GM19193 (cell line): Measurements from ENCODE around the gene ZGRF1.

Source experiments
- POLR2A ChIP-seq: IDR thresholded peaks from 4 replicates; pipeline ENCODE4 v1.6.1; 2011; ENCODE audit not compliant: insufficient read depth, insufficient read length; ENCODE audit errors: extremely low read depth

Gene ZGRF1, protein sequence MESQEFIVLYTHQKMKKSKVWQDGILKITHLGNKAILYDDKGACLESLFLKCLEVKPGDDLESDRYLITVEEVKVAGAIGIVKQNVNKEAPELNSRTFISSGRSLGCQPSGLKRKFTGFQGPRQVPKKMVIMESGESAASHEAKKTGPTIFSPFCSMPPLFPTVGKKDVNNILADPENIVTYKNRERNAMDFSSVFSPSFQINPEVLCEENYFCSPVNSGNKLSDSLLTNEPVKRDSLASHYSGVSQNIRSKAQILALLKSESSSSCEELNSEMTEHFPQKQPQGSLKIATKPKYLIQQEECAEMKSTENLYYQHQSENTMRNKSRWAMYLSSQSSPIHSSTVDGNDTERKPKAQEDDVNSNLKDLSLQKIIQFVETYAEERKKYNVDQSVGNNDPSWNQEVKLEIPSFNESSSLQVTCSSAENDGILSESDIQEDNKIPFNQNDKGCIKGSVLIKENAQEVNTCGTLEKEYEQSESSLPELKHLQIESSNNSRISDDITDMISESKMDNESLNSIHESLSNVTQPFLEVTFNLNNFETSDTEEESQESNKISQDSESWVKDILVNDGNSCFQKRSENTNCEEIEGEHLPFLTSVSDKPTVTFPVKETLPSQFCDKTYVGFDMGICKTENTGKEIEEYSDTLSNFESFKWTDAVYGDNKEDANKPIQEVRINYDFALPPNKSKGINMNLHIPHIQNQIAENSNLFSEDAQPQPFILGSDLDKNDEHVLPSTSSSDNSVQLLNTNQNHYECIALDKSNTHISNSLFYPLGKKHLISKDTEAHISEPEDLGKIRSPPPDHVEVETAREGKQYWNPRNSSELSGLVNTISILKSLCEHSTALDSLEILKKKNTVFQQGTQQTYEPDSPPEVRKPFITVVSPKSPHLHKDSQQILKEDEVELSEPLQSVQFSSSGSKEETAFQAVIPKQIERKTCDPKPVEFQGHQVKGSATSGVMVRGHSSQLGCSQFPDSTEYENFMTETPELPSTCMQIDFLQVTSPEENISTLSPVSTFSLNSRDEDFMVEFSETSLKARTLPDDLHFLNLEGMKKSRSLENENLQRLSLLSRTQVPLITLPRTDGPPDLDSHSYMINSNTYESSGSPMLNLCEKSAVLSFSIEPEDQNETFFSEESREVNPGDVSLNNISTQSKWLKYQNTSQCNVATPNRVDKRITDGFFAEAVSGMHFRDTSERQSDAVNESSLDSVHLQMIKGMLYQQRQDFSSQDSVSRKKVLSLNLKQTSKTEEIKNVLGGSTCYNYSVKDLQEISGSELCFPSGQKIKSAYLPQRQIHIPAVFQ (N-terminal part only)

DNA sequence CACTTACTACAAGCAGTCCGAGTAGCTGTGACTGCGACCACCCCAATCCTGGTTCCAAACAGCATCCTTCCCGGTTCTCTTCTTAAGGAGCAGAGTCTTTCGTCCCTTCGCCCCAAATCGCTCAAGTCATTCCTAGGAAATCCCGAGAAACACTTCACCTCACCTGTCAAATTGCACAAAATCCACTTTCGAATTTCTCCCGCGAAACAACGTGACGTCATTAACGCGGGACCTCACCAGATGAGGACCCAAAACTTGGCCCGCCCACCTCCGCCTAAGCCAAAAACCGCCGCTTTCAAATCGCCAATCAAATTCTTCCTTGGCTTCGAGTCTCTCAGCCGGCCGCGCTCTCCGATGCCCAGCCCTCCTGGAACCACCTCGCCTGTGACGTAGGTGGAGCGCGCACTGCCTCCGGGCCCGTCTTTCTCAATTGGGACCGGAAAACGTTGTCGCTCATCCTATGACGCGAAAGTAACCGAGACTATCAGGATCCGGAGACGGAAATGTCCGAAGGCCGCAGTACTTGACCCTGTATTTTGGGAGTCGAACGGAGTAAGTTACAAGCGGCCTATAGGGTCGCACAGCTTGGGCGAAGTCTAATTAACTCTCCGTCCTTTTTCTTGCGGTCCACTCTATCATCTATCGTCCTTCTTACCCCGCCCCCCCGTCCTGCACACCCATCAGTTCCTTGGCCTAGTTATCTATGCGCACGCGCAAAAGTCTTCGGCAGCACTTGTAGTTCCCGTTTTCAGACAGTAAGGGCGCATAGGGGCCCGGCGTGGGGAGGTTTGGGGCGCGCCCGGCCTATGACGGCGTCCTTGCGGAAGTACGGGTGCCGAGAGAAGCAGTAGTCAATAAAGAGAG is at the start of gene ZGRF1, which contains the start of gene LARP7:
TSS of gene ZGRF1 (minus strand) at position 222 of the 864 bp plus-strand sequence. CDS start 3,733 bp downstream, outside the sequence.
TSS of gene LARP7 (plus strand) at position 456 of the 864 bp plus-strand sequence. CDS start 7,527 bp downstream, outside the sequence.
- TF ChIP-seq POLR2A = peak; percentile 76

DNA sequence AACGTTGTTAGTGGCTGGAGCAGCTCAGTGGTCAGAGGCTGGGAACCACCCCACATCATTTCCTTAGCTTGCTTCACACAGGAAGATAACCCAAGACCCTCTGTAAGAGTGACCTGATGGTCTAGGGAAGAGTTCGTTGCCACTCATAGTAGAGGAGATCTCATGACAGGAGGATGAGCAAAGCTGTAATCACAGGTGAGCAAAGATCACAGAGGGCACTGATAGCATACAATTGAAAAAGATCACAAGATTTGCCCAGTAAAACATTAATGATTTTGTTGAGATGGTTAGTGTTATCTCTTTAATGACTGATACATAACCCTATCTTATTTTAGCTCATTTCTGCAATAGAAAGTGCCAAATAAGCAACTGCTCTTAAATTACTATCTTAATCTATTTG is 44.3 kb upstream of the ZGRF1 start:
- no peak for TF ChIP-seq POLR2A

- TF ChIP-seq POLR2A = no peak
These were observed 40.9 kb upstream of the ZGRF1 start for GRCh38 chr4:112677519-112678091.

GRCh38 chr4:112674376-112674775 is 37.7 kb upstream of the ZGRF1 start:
- no peak for TF ChIP-seq POLR2A

- no peak for TF ChIP-seq POLR2A
These were observed 37.0 kb upstream of the ZGRF1 start for GRCh38 chr4:112673686-112674085.

DNA sequence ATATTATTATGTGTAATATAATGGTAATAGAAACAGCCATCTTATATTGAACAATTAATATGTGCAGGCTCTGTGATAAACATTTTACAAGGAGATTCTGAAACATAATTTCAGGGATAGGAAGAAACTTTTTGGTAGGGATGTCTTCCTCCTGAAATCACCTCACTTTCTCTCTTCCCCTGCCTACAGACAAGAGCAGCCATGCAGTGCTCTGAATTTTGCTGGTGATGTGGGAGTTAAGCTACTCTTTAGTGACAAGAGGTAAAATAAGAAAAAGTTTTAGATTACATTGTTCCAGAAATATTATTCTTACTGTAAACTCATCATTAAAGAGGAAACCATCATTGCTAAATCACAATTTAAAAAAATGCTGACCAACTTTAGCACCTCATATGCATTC is 36.4 kb upstream of the ZGRF1 start:
- TF ChIP-seq POLR2A = no peak

DNA sequence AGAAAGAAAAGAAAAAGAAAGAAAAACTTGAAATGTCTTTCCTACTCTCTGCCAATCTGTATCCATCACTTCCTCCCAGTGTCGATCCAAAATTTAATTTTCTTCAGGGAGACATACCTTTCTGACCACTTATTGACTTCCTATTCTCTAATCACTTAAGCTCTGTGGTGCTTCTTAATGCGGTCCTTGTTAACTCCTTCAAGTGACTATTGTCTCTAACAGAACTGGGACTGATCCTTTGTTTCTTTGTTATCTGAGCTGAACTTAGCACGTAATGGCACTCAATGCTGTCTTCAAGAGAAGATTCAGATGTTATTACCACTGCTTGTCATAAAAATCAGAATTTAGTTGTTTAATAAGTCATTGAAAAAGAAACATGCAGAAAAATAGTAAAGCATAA is 31.4 kb upstream of the ZGRF1 start:
- no peak for TF ChIP-seq POLR2A

DNA sequence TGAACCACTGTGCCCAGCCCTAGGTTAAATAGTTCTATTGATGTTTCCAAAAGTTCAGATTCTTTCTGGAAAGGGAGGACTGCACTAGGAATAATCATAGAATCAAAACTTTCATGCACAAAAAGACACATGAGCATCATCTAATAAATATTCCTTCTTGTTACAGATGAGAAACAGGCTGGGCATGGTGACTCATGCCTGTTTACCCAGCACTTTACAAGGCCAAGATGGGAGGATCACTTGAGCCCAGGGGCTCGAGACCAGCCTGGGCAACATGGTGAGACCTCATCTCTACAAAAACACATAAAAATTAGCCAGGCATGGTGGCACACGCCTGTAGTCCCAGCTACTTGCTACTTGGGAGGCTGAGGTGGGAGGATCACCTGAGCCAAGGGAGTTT is 27.9 kb upstream of the ZGRF1 start:
- TF ChIP-seq POLR2A = no peak

DNA sequence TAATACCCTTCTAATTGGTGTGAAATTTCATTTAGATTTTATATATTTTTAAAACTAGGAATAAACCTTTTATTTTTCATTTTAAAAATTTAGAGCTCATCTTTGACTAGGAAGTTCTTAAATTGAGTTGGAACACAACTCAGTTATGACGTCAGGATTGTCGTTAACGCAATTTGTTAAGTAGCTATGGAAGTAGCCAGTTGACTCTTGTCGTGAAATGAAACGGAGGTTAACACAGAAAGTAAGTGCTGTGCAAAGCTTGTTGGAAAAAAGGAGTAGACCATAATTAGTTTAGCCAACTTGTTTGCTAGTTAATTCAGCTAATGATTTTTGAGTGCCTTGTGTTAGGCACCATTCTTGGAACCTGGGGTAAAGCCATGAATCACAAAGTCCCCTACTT is 18.6 kb upstream of the ZGRF1 start:
- TF ChIP-seq POLR2A = no peak

GRCh38 chr4:112652216-112652615 is 15.5 kb upstream of the ZGRF1 start:
- TF ChIP-seq POLR2A = no peak

DNA sequence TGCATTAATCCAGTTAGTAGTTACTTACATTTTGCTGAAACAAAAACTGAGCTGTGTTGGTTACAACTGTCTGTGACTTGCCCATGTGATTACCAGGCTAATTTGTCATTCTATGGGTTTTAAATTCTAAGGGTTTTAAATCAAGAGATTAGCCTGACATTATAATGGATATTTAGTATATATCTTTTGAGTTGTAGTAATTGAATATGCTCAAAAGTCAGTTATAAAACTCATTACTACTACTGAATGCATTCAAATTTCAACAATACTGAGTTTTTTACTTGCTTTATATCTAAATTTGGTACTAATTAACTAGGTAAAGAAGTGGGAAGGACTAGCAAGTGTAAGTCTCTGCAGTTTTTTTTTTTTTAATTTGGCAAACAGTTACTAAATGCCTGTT is 14.9 kb upstream of the ZGRF1 start:
- TF ChIP-seq POLR2A = no peak

DNA sequence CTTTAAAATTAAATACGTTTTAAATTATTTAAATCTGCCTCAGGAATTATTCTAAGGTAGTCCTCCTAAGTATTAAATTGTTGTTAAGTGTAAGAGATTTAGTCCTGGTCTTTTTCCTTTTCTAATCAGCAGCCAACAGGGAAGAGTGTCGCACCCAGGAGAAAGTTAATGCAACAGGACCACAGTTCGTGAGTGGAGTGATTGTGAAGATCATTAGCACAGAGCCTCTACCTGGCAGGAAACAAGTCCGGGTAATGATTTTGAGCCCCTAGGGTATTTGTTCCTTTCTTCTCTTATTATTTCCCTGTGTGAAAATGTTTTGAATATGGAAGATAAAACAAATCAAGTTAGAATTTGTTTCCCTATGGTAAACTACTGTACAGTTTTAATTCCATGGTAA is 13.6 kb upstream of the ZGRF1 start:
- no peak for TF ChIP-seq POLR2A

DNA sequence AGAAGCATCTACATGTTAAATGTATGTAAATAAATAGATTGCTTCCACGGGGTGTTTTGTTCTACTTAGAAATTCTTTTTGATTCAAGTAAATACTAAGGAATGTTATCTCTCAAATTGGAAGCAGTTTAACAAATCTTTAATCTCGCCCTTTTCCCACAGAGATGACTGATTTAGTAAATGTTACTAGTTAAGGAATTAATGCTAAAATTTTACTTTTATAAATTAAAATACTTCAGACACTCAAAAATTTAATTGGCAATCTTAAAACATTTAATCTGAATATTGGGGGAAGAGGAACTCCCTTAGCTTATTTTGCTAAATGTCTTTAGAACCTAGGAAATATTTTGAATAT is 12.3 kb upstream of the ZGRF1 start:
- no peak for TF ChIP-seq POLR2A
